ENCODE results near the gene PRM1.

The PRM1 gene

DNA sequence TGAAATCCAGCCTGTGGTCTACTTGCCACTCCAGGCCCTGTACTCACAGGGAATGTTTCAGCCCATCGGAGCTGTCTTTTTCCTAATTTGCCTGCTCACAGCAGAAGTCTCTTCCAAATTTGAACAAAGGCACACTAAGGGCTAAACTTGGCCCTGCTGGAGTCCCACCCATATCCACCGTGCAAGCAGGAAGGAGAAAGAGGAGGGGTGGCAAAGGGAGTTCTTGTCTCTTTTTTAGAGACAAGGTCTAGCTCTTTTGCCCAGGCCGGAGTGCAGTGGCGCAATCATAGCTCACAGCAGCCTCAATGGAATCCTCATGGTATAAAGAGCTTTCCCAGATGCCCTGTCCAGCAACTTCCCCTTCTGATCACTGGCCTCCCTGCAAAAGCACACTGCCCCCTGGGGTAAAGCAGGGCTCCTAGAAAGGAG lies 2.7 kb upstream of the PRM1 start:
- H3K4me3 ChIP-seq (ENCODE audit: low read length) = no peak overlapping the region
- TF ChIP-seq, protein P1, sequence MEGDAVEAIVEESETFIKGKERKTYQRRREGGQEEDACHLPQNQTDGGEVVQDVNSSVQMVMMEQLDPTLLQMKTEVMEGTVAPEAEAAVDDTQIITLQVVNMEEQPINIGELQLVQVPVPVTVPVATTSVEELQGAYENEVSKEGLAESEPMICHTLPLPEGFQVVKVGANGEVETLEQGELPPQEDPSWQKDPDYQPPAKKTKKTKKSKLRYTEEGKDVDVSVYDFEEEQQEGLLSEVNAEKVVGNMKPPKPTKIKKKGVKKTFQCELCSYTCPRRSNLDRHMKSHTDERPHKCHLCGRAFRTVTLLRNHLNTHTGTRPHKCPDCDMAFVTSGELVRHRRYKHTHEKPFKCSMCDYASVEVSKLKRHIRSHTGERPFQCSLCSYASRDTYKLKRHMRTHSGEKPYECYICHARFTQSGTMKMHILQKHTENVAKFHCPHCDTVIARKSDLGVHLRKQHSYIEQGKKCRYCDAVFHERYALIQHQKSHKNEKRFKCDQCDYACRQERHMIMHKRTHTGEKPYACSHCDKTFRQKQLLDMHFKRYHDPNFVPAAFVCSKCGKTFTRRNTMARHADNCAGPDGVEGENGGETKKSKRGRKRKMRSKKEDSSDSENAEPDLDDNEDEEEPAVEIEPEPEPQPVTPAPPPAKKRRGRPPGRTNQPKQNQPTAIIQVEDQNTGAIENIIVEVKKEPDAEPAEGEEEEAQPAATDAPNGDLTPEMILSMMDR (conservative IDR thresholded peaks at IDR 0.05; ENCODE audit: low read length) = 0 out of 2 replicates have a peak, but pooled peaks have one; percentile 19
- DNase-seq (ENCODE audit: low read depth) = peak; percentile 15

DNA sequence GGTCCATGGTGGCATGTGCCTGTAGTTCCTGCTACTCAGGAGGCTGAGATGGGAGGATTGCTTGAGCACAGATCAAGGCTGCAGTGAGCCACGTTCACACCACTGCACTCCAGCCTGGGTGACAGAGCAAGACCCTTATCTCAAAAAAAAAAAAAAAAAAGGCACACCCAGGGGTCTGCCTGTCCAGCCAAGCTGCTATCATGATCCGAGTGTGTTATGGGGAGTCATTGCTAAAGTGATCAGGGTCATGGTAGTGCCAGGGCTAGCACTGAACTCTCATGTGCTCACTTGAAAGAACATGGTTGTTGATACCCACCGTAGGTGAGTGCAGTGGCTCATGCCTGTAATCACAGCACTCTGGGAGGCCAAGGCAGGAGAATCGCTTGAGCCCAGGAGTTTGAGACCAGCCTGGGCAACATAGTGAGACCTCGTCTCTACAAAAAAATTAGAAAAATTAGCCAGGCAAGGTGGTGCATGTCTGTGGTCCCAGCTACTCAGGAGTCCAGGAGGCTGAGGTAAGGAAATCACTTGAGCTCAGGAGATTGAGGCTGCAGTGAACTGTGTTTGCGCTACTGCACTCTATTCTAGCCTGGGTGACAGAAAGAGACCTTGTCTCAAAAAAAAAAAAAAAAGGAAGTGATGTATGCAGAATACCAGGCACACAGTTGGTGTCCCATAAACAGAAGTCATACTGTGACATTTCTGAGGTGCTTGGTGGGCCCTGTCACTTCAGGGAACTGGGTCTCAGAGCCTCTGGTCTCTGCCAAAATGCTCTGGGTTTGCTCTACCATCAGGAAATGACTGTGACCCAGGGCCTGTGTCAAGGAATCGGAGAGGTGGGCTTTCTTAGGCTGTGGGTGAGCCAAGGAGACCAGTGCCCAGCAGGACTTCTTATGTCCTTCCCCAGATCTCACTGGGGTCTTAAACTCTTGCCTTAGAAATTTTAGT lies 2.2 kb downstream of the PRM1 start:
- no peak overlapping the region for H3K4me3 ChIP-seq (ENCODE audit: low read length)
- TF ChIP-seq, protein P1 (conservative IDR thresholded peaks at IDR 0.05; ENCODE audit: low read length) = no peak
- DNase-seq (ENCODE audit: low read depth) = no peak

DNA sequence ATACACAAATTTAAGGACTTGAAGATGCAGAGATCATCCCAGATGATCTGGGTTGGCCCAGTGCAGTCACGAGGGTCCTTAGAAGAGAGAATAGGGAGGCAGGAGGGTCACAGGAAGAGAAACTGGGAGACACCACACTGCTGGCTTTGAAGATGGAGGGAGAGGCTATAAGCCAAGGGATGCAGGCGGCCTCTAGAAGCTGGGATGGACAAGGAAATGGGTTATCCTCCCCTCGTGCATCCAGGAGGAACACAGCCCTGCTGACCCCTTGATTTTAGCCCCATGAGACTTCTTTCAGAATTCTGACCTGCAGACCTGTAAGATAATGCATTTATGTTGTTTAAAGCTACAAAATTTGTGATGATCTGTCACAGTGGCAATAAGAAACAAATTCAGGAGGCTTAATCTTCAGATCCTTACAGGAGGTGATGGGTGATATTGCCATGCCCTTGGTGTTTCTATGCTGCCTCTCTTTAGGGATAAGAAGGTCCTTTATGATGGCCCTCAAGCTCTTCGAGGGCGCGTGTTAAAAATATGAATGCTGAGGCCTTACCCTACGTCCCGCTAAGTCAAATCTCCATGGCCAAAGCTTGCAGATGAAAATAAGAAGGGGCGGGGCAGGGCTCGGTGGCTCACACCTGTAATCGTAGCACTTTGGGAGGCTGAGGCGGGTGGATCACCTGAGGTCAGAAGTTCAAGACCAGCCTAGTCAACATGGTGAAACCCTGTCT lies 3.4 kb downstream of the PRM1 start:
- no peak for DNase-seq (ENCODE audit: low read depth)
- TF ChIP-seq, protein P1 (conservative IDR thresholded peaks at IDR 0.05; ENCODE audit: low read length) = no peak
- H3K4me3 ChIP-seq (ENCODE audit: low read length) = no peak overlapping the region

DNA sequence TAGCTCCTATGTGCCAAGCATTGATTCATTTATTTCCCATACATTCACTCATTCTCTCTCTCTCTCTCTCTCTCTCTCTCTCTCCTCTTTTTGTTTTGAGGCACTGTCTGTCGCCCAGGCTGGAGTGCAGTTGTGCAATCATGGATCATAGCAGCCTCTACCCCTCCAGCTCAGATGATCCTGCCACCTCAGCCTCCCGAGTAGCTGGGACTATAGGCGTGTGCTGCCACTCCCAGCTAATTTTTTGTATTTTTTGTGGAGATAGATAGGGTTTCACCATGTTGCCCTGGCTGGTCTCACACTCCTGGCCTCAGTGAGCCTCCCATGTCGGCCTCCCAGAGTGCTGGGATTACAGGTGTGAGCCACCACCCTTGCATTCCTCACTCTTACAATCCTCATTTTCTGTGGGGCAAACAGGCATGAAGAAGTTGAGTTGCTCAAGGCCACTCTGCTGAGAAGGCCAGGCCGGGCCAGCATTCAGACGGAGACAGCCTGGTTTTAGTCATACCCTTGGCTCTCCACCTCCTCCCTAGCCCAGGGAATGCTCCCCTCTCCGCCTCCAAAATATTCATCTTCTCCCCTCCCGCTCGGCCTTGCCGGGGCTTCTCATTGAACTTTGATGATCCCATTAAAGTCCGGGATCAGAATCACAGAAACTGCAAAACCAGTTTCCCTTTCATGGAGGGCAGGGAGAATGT lies 4.1 kb downstream of the PRM1 start:
- TF ChIP-seq, protein P1 (conservative IDR thresholded peaks at IDR 0.05; ENCODE audit: low read length) = no peak
- H3K4me3 ChIP-seq (ENCODE audit: low read length) = no peak overlapping the region

DNA sequence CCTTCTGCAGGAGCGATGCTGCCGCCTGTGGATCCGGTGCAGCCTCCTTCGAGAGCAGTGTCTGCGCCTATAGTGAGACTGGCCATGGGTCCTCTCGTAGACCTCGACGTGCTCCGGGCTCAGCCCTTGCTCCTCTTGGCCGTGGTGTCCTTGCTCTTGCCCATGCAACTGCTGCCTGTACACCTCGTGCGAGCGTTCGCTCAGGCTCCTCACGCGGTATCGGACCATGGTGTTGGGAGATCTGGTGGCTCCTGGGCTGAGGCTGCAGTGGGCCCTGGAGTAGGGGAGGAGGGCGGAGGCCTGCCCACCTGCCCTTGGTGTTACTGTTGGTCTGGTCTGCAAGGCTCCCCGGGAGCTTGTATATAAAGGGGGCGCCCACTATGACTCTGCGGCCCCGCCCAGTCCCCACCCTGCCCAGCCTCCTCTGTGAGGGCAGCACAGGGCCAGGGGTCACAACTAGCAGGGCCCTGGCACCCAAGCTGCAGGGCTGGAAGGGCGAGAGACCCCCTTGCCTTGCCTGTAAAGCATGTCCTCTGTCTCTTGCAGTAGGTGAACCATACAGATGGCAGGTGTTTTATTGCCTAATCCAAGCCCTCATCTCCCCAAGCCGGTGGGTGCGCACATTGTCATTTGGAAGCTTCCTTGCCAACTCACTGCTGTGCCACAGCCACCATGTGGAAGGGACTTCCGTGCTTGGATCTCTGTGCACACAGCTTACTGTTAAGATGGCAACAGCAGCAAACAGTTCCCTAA lies 4.8 kb downstream of the PRM1 start, which contains the start of gene PRM2:
TSS of gene PRM2 (minus strand) at position 338 of the 753 bp plus-strand sequence. CDS start at position 228, 110 bp downstream.
- DNase-seq (ENCODE audit: low read depth) = no peak
- TF ChIP-seq, protein P1 (conservative IDR thresholded peaks at IDR 0.05; ENCODE audit: low read length) = no peak
- no peak within 1 kb of the TSS for H3K4me3 ChIP-seq (ENCODE audit: low read length)

More for the DNA sequence above, 4.1 kb downstream of the PRM1 start:
- no peak for DNase-seq (ENCODE audit: low read depth)

DNA sequence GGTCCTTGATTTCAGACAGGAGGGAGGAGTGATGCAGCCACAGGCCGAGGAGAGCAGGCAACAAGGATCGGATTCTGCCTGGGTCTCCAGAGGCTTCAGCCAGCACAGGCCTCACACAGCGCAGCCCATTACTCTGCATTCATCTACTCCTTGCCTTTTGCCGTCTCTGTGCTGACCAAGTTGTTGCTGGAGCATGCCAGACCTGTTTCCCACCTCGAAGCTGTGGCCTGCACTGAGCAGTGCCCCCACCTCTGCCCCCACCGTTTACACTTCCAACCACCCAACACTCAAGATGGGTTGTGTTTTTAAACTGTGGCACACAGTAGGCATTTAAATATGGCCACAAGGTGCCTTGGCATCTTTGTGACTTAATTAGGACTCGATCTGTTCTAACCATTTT lies 6.2 kb downstream of the PRM1 start:
- TF ChIP-seq, protein P1 (conservative IDR thresholded peaks at IDR 0.05; ENCODE audit: low read length) = no peak
- no peak for DNase-seq (ENCODE audit: low read depth)
- no peak overlapping the region for H3K4me3 ChIP-seq (ENCODE audit: low read length)
